IMR-90 (cell line): ENCODE data around the gene DLL4. TPM values are rescaled to one million over a fixed set of nuclear protein-coding genes. Genes with fewer than 3 reads are reported as not detected.

Experiments used
- ATAC-seq: fragments of 200-7000 bp; cut with Tn5 transposase; 2 replicates; pipeline ENCODE4 v1.9.1; 2020; ENCODE audit warnings: low read depth, mild to moderate bottlenecking, moderate library complexity
- BruUV-seq: library from RNA; stranded (reverse); fragments of 400-500 nt; replicated peaks from 2 replicates; lab custom pipeline; 2021; lab: Mats Ljungman, UMichigan
- CTCF ChIA-PET: fragments of 300-600 bp; formaldehyde crosslinking; extraction: SDS; loops from one replicate; lab custom pipeline; 2021; ENCODE audit warnings: antibody characterized with exemption; lab: Yijun Ruan, JAX
- POLR2A ChIA-PET: fragments of 300-600 bp; sonication (Branson Sonifier 250); formaldehyde crosslinking; loops from one replicate; lab custom pipeline; 2022; ENCODE audit warnings: antibody characterized with exemption; ENCODE audit not compliant: unreplicated experiment; lab: Charles Lee
- DNase-seq: peaks from one replicate; pipeline ENCODE4 v3.0.0; 2013
- H2AFZ ChIP-seq: replicated peaks from 2 replicates; pipeline ENCODE3; 2013; ENCODE audit warnings: low read length, mild to moderate bottlenecking; ENCODE audit not compliant: poor library complexity
- H2AK5ac ChIP-seq: 2 replicates; pipeline ENCODE4 v1.6.1; 2013; ENCODE audit warnings: low read depth, low read length, inconsistent platforms
- H2AK9ac ChIP-seq: replicated peaks from 2 replicates; pipeline ENCODE3; 2013; ENCODE audit warnings: mild to moderate bottlenecking, low read depth, low read length, moderate library complexity; ENCODE audit not compliant: poor library complexity
- H2BK120ac ChIP-seq: 2 replicates; pipeline ENCODE4 v1.6.1; 2013; ENCODE audit warnings: low read depth, low read length, inconsistent platforms
- H2BK15ac ChIP-seq: 3 replicates; pipeline ENCODE4 v1.6.1; 2013; ENCODE audit warnings: low read depth, low read length, inconsistent platforms
- H2BK20ac ChIP-seq: 2 replicates; pipeline ENCODE4 v1.6.1; 2013; ENCODE audit warnings: low read depth, mild to moderate bottlenecking, inconsistent platforms, low read length, moderate library complexity
- H2BK5ac ChIP-seq: 2 replicates; pipeline ENCODE4 v1.6.1; 2013; ENCODE audit warnings: mild to moderate bottlenecking, low read depth, low read length, inconsistent platforms; ENCODE audit not compliant: poor library complexity, severe bottlenecking
- H3K14ac ChIP-seq: replicated peaks from 2 replicates; pipeline ENCODE4 v1.6.1; 2013; ENCODE audit warnings: low read depth, low read length, inconsistent platforms
- H3K18ac ChIP-seq: 2 replicates; pipeline ENCODE4 v1.6.1; 2013; ENCODE audit warnings: low read depth, low read length, control low read depth
- H3K23ac ChIP-seq: 2 replicates; pipeline ENCODE4 v1.6.1; 2013; ENCODE audit warnings: low read depth, low read length, inconsistent platforms
- H3K27ac ChIP-seq: 2 replicates; pipeline ENCODE4 v1.5.1; 2013; ENCODE audit warnings: mild to moderate bottlenecking, control low read depth, low read length; ENCODE audit not compliant: insufficient read depth
- H3K27me3 ChIP-seq: 2 replicates; pipeline ENCODE4 v1.6.1; 2013; ENCODE audit warnings: low read length; ENCODE audit not compliant: control insufficient read depth, insufficient read depth
- H3K36me3 ChIP-seq: 2 replicates; pipeline ENCODE4 v1.6.1; 2013; ENCODE audit warnings: low read length, mixed read lengths; ENCODE audit not compliant: control insufficient read depth, insufficient read depth
- H3K4ac ChIP-seq: 2 replicates; pipeline ENCODE4 v1.6.1; 2013; ENCODE audit warnings: low read depth, low read length, inconsistent platforms
- H3K4me1 ChIP-seq: 2 replicates; pipeline ENCODE4 v1.6.1; 2013; ENCODE audit warnings: low read length, mixed read lengths; ENCODE audit not compliant: control insufficient read depth, insufficient read depth
- H3K4me2 ChIP-seq: 2 replicates; pipeline ENCODE4 v1.6.1; 2013; ENCODE audit warnings: low read depth, mild to moderate bottlenecking, control low read depth, low read length, moderate library complexity
- H3K4me3 ChIP-seq: 2 replicates; pipeline ENCODE4 v1.5.1; 2013; ENCODE audit warnings: low read depth, mild to moderate bottlenecking, control low read depth, low read length, moderate library complexity; ENCODE audit not compliant: insufficient read depth
- H3K56ac ChIP-seq: 2 replicates; pipeline ENCODE4 v1.6.1; 2013; ENCODE audit warnings: low read length, inconsistent platforms; ENCODE audit not compliant: insufficient read depth; ENCODE audit errors: extremely low read depth
- H3K79me1 ChIP-seq, 2 experiments: 2 replicates each; pipeline ENCODE4 v1.6.1; 2013; ENCODE audit warnings: low read length in 2 of 2, inconsistent platforms in 1 of 2, low read depth in 1 of 2
- H3K9ac ChIP-seq: 2 replicates; pipeline ENCODE4 v1.6.1; 2013; ENCODE audit warnings: low read depth, low read length, control low read depth
- H3K9me1 ChIP-seq: 2 replicates; pipeline ENCODE4 v1.6.1; 2013; ENCODE audit warnings: low read length, inconsistent platforms; ENCODE audit not compliant: insufficient read depth
- H3K9me3 ChIP-seq: 2 replicates; pipeline ENCODE4 v1.6.1; 2013; ENCODE audit warnings: low read length; ENCODE audit not compliant: control insufficient read depth, insufficient read depth
- H4K20me1 ChIP-seq: 2 replicates; pipeline ENCODE4 v1.6.1; 2013; ENCODE audit warnings: low read length, inconsistent platforms; ENCODE audit not compliant: insufficient read depth
- H4K5ac ChIP-seq: 2 replicates; pipeline ENCODE4 v1.6.1; 2013; ENCODE audit warnings: mild to moderate bottlenecking, low read depth, low read length, control low read depth
- H4K8ac ChIP-seq, 2 experiments: 2 replicates each; pipeline ENCODE4 v1.6.1; 2013; ENCODE audit warnings: low read depth in 2 of 2, low read length in 2 of 2, control low read depth in 1 of 2, inconsistent platforms in 1 of 2
- H4K91ac ChIP-seq: 2 replicates; pipeline ENCODE4 v1.6.1; 2013; ENCODE audit warnings: low read depth, low read length, inconsistent platforms; ENCODE audit not compliant: insufficient read depth
- BHLHE40 ChIP-seq: fragments of 150-350 bp; IDR thresholded peaks from 2 replicates; pipeline ENCODE4 v1.6.1; 2016; ENCODE audit warnings: mild to moderate bottlenecking, low read depth, low read length
- CEBPB ChIP-seq: IDR thresholded peaks from 2 replicates; pipeline ENCODE4 v1.6.1; 2012; ENCODE audit warnings: low read depth, low read length, improper control_type of control experiment
- CHD1 ChIP-seq: IDR thresholded peaks from 2 replicates; pipeline ENCODE4 v1.6.1; 2012; ENCODE audit warnings: low read depth, low read length, improper control_type of control experiment
- MAFK ChIP-seq: IDR thresholded peaks from 2 replicates; pipeline ENCODE4 v1.6.1; 2012; ENCODE audit warnings: low read depth, low read length, improper control_type of control experiment
- MAZ ChIP-seq: IDR thresholded peaks from 2 replicates; pipeline ENCODE4 v1.6.1; 2012; ENCODE audit warnings: low read depth, mild to moderate bottlenecking, low read length, improper control_type of control experiment, moderate library complexity, borderline replicate concordance
- MXI1 ChIP-seq: IDR thresholded peaks from 2 replicates; pipeline ENCODE4 v1.6.1; 2012; ENCODE audit warnings: low read depth, mild to moderate bottlenecking, low read length, moderate library complexity, borderline replicate concordance
- NFE2L2 ChIP-seq: fragments of 150-350 bp; IDR thresholded peaks from 2 replicates; pipeline ENCODE4 v1.6.1; 2016; ENCODE audit warnings: low read depth, mild to moderate bottlenecking, low read length
- POLR2A ChIP-seq: IDR thresholded peaks from 2 replicates; pipeline ENCODE4 v1.6.1; 2012; ENCODE audit warnings: mild to moderate bottlenecking, low read depth, low read length
- RAD21 ChIP-seq: IDR thresholded peaks from 2 replicates; pipeline ENCODE4 v1.6.1; 2012; ENCODE audit warnings: low read length, improper control_type of control experiment
- RCOR1 ChIP-seq: IDR thresholded peaks from 2 replicates; pipeline ENCODE4 v1.6.1; 2012; ENCODE audit warnings: mild to moderate bottlenecking, low read length, improper control_type of control experiment; ENCODE audit not compliant: insufficient replicate concordance
- SMC3 ChIP-seq: fragments of 150-350 bp; IDR thresholded peaks from 2 replicates; pipeline ENCODE4 v1.6.1; 2016; ENCODE audit warnings: low read depth, mild to moderate bottlenecking, antibody characterized with exemption, low read length, moderate library complexity
- WGBS, 2 experiments: methylation state at CpG; one replicate each; pipeline versions ENCODE4 v1.1.5 to v1.1.7; 2013; ENCODE audit warnings: missing lambda C conversion rate in 2 of 2; ENCODE audit not compliant: insufficient read length in 1 of 2; ENCODE audit errors: extremely low coverage in 2 of 2; 5-methylcytosine and 5-hydroxymethylcytosine counted together
- dilution Hi-C: fragments of 300-500 bp; cut with HindIII; formaldehyde crosslinking; loops from one replicate; pipeline ENCODE4 v1.14.3; 2018; ENCODE audit warnings: low sequenced_read_pairs; ENCODE audit not compliant: unreplicated experiment
- in situ Hi-C: fragments of 300-500 bp; cut with MboI; formaldehyde crosslinking; loops from 3 replicates; pipeline ENCODE4 v1.14.3; 2019; ENCODE audit warnings: low sequenced_read_pairs, inconsistent platforms, mixed read lengths
- intact Hi-C: fragments of 100-400 bp; cut with micrococcal nuclease; formaldehyde crosslinking; loops from 2 replicates; pipeline ENCODE4 v1.10.0; 2022
- polyA plus RNA-seq, 3 experiments: library from polyadenylated mRNA; depleted of rRNA; stranded (reverse); fragments of >200 nt; gene quantifications; 2 replicates each; pipeline ENCODE4 v1.2.3, GENCODE V29; 2012; ENCODE audit warnings: low replicate concordance in 1 of 3
- total RNA-seq: library from RNA; depleted of rRNA; stranded (reverse); fragments of >200 nt; gene quantifications from 2 replicates; pipeline ENCODE4 v1.2.3, GENCODE V29; 2012
- TF ChIP-seq, protein P1 (sequence below): conservative IDR thresholded peaks from 2 replicates; pipeline ENCODE4 v1.5.1; 2012; ENCODE audit warnings: mild to moderate bottlenecking, low read depth, low read length, improper control_type of control experiment
- TF ChIP-seq, protein P2 (sequence below): fragments of 150-350 bp; IDR thresholded peaks from 2 replicates; pipeline ENCODE4 v1.6.1; 2017; ENCODE audit warnings: mild to moderate bottlenecking, antibody characterized with exemption, low read length, low read depth
- TF ChIP-seq, protein P3 (sequence below): fragments of 150-350 bp; IDR thresholded peaks from 2 replicates; pipeline ENCODE4 v1.6.1; 2016; ENCODE audit warnings: low read depth, mild to moderate bottlenecking, low read length, moderate library complexity, borderline replicate concordance

The DLL4 gene
- total and polyA plus RNA-seq, 2 of the 4 experiments (the other 2 are of a cell fraction) = 1.8 to 3.4 TPM

DNA sequence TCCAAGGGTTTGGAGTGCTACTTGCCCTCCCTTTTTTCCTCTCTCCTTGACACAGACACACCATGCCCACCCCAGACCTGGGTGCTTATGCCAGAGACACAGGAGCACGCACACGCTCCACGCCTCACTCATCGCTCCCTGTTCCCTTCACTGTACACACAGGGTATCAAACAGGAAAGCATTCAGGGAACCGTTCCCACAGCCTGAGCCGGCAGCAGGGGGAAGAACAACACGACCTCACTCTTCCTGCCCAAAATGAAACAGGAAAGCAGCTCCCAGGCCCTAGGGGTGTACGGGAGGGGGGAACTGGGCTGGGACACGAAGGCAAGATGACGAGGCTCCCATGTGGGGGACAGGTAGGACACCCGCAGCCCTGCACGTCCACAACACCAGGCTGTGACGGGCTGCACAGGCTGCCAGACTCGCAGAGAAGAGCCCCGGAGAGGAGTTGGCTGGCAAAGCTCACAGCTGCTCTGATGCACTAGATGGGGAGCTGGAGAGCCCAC, 11.2 kb downstream of the DLL4 start:
- Histone ChIP-seq H4K20me1 (peaks cover 7% of the 10 kb centered on the region; the same call in 1 of the 2 replicates), H3K79me1 (peaks cover 14 to 48% of the 10 kb centered on the region in 2 experiments; a peak in 3 of 4 replicates), H2AK5ac (peak overlapping the region; percentile 84), H3K14ac (peak overlapping the region; percentile 82), H4K5ac (peak overlapping the region; percentile 72), H3K9me1 (peaks cover 21% of the 10 kb centered on the region), H3K9me3 (no peaks in the 10 kb centered on the region), H2AFZ (peak overlapping the region; percentile 80), H3K4ac (peak overlapping the region; percentile 87), H2AK9ac (peak overlapping the region; percentile 96), H3K23ac (0 out of 2 replicates have a peak overlapping the region, but pooled peaks have one; percentile 7), H3K18ac (no peak overlapping the region), H2BK5ac (peak overlapping the region; percentile 15), H3K56ac (0 out of 2 replicates have a peak overlapping the region, but pooled peaks have one; percentile 44), H3K36me3 (peaks cover 9% of the 10 kb centered on the region), H2BK120ac (peak overlapping the region; percentile 78), H3K27me3 (no peaks in the 10 kb centered on the region), H4K91ac (peak overlapping the region; percentile 88), H2BK15ac (peak overlapping the region; percentile 69; the same call in 2 of the 3 replicates), H3K27ac (peak overlapping the region; percentile 25; the same call in 1 of the 2 replicates), H3K9ac (no peak overlapping the region), H4K8ac (peak overlapping the region; percentile 75 to 96), H3K4me2 (no peak overlapping the region), H3K4me1 (peaks cover 21% of the 10 kb centered on the region), H2BK20ac (peak overlapping the region; percentile 38; the same call in 1 of the 2 replicates), H3K4me3 (no peak overlapping the region)
- ChIA-PET CTCF (interaction anchor here (1.5 to 3.6 kb wide), 5 partner anchors 10 to 245 kb away, joined by 5 to 39 read pairs (median 12); partner anchors contain the start of gene CHAC1), POLR2A (interaction anchor here (0.6 kb wide), 1 partner anchor 21 kb away, joined by 3 read pairs; no protein-coding TSS in a partner anchor)
- DNase-seq (no peak), ATAC-seq (no peak)
- BruUV-seq = no TSS peak
- dilution Hi-C loops = no loop called here
- intact Hi-C loops = loop anchor here (5.0 kb wide), 1 partner anchor 82 kb away; no protein-coding TSS in a partner anchor
- in situ Hi-C loops = loop anchor here (5.0 kb wide), 1 partner anchor 82 kb away; no protein-coding TSS in a partner anchor
- 69% methylated on average over 8 of the region's 15 CpGs; no CpG with 5 or more reads in 1 of the 2 experiments for WGBS, 2 experiments
- TF ChIP-seq POLR2A (no peak), MXI1 (no peak), SMC3 (no peak), CEBPB (no peak), MAZ (no peak), RAD21 (no peak), NFE2L2 (no peak), BHLHE40 (no peak), MAFK (no peak), RCOR1 (no peak), CHD1 (no peak)
- TF ChIP-seq, protein P1, sequence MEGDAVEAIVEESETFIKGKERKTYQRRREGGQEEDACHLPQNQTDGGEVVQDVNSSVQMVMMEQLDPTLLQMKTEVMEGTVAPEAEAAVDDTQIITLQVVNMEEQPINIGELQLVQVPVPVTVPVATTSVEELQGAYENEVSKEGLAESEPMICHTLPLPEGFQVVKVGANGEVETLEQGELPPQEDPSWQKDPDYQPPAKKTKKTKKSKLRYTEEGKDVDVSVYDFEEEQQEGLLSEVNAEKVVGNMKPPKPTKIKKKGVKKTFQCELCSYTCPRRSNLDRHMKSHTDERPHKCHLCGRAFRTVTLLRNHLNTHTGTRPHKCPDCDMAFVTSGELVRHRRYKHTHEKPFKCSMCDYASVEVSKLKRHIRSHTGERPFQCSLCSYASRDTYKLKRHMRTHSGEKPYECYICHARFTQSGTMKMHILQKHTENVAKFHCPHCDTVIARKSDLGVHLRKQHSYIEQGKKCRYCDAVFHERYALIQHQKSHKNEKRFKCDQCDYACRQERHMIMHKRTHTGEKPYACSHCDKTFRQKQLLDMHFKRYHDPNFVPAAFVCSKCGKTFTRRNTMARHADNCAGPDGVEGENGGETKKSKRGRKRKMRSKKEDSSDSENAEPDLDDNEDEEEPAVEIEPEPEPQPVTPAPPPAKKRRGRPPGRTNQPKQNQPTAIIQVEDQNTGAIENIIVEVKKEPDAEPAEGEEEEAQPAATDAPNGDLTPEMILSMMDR = no peak
- TF ChIP-seq, protein P2, sequence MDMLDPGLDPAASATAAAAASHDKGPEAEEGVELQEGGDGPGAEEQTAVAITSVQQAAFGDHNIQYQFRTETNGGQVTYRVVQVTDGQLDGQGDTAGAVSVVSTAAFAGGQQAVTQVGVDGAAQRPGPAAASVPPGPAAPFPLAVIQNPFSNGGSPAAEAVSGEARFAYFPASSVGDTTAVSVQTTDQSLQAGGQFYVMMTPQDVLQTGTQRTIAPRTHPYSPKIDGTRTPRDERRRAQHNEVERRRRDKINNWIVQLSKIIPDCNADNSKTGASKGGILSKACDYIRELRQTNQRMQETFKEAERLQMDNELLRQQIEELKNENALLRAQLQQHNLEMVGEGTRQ = no peak
- TF ChIP-seq, protein P3, sequence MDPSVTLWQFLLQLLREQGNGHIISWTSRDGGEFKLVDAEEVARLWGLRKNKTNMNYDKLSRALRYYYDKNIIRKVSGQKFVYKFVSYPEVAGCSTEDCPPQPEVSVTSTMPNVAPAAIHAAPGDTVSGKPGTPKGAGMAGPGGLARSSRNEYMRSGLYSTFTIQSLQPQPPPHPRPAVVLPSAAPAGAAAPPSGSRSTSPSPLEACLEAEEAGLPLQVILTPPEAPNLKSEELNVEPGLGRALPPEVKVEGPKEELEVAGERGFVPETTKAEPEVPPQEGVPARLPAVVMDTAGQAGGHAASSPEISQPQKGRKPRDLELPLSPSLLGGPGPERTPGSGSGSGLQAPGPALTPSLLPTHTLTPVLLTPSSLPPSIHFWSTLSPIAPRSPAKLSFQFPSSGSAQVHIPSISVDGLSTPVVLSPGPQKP = no peak
